ENCODE measurements around the gene PDLIM3. TPM values are rescaled to one million over a fixed set of nuclear protein-coding genes. Genes with fewer than 3 reads are reported as not detected.
A peak's percentile ranks its signal among the peaks of the same experiment; 100 is the strongest.

The PDLIM3 gene
- total RNA-seq, 4 donors from 2014 or later = 1,279 to 2,098 (median 1,627) TPM

DNA sequence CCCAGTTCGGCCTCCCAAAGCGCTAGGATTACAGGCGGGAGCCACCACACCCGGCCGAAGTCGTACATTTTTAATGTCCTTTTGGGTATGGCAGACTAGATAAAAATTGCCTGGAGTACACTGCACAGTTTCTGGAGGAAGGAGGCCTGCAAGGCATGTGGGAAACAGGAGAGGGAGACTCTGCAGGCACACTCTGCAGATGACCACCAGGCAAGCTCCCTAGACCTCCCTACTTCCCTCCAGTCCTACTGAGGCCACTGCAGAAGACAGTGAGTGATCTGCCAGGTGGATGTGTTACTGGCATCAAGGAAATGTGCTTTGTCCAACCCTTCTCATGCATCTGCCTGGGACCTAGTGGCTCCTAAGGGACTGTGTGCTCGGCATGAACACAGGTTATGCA, 11.4 kb downstream of the PDLIM3 start:
- intact Hi-C loops (cut with DNase I) = no loop called here
- H3K9me3 ChIP-seq = peaks cover 0 to 7% (median 0%) of the 10 kb centered on the region in 4 donors
- no peak for DNase-seq (ENCODE audit: extremely low spot score)
- TF ChIP-seq POLR2AphosphoS5 (IDR thresholded peaks at IDR 0.05) (no peak), POLR2A (IDR thresholded peaks at IDR 0.05; ENCODE audit: low read depth) (no peak), EP300 (IDR thresholded peaks at IDR 0.05) (no peak)
- TF ChIP-seq, protein P1, sequence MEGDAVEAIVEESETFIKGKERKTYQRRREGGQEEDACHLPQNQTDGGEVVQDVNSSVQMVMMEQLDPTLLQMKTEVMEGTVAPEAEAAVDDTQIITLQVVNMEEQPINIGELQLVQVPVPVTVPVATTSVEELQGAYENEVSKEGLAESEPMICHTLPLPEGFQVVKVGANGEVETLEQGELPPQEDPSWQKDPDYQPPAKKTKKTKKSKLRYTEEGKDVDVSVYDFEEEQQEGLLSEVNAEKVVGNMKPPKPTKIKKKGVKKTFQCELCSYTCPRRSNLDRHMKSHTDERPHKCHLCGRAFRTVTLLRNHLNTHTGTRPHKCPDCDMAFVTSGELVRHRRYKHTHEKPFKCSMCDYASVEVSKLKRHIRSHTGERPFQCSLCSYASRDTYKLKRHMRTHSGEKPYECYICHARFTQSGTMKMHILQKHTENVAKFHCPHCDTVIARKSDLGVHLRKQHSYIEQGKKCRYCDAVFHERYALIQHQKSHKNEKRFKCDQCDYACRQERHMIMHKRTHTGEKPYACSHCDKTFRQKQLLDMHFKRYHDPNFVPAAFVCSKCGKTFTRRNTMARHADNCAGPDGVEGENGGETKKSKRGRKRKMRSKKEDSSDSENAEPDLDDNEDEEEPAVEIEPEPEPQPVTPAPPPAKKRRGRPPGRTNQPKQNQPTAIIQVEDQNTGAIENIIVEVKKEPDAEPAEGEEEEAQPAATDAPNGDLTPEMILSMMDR (IDR thresholded peaks at IDR 0.05) = no peak
- H3K27ac ChIP-seq (replicated peaks in 1 of 4) = peak overlapping the region; percentile 75 to 100 (median 86)
- WGBS = 67% methylated on average over 4 of the region's 7 CpGs
- peaks cover 14 to 67% (median 53%) of the 10 kb centered on the region in 4 donors for H3K4me1 ChIP-seq
- H3K27me3 ChIP-seq = no peaks in the 10 kb centered on the region
- H3K36me3 ChIP-seq = peaks cover 10 to 43% (median 28%) of the 10 kb centered on the region in 4 donors
- no peak overlapping the region for H3K4me3 ChIP-seq

DNA sequence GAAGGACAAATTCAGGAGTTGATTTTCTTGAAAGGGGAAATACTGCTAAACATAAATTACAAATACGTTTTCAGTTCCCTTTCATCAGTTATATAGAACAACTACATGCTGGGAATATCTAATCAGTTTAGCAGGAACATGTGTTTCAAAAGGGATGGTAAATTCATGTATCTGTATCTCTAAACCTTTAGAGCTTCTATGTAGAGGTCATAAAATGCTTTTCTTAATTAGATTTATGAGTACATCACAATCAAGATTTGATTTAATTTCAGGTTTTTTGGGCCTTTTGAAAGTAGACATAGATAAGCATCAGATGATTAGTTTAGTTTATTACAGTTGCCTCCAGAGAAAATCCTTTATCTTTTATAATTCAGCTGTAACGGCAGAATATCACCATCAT, 12.9 kb downstream of the PDLIM3 start:
- H3K27ac ChIP-seq (replicated peaks in 1 of 4) = peak overlapping the region in 3 of 4 donors; percentile 75 to 100 (median 97)
- no CpG with 5 or more reads among the region's 2 CpGs for WGBS

DNA sequence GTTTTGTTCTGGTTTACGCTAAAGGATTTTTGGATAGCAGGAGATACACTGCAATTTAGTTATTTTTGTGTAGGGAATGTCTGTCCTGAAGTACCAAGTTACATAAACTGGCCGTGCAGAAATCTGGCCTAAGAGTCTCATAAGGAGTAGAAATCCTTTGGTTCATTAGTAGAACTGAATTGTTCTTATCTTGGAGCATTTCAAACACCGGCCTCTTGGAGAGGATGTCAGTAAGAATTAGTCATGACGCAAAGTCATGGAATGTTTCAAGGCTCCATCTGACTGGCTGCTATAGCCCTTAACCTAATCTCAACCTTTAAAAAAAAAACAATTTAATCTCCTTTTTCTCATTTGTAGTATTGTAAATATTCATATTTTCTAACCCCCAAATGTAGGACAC, 15.2 kb downstream of the PDLIM3 start:
- TF ChIP-seq POLR2A (IDR thresholded peaks at IDR 0.05; ENCODE audit: low read depth) (no peak), POLR2AphosphoS5 (IDR thresholded peaks at IDR 0.05) (peak in 1 of 2 donors; percentile 46)
- intact Hi-C loops (cut with DNase I) = no loop called here
- H3K4me1 ChIP-seq = peaks cover 10 to 66% (median 55%) of the 10 kb centered on the region in 4 donors
- H3K27ac ChIP-seq (replicated peaks in 1 of 4) = peak overlapping the region; percentile 48 to 72 (median 62)
- no peaks in the 10 kb centered on the region for H3K9me3 ChIP-seq
- no peak for DNase-seq (ENCODE audit: extremely low spot score)
- 48% methylated on average over 4 of the region's 4 CpGs for WGBS
- H3K27me3 ChIP-seq = no peaks in the 10 kb centered on the region
- H3K36me3 ChIP-seq = peaks cover 10 to 64% (median 47%) of the 10 kb centered on the region in 4 donors
- no peak overlapping the region for H3K4me3 ChIP-seq

More for the DNA sequence above, 12.9 kb downstream of the PDLIM3 start:
- no peak for DNase-seq (ENCODE audit: extremely low spot score)
- peaks cover 10 to 52% (median 35%) of the 10 kb centered on the region in 4 donors for H3K36me3 ChIP-seq
- H3K27me3 ChIP-seq = no peaks in the 10 kb centered on the region
- TF ChIP-seq EP300 (IDR thresholded peaks at IDR 0.05) = no peak
- no peak for TF ChIP-seq POLR2AphosphoS5 (IDR thresholded peaks at IDR 0.05)
- TF ChIP-seq POLR2A (IDR thresholded peaks at IDR 0.05; ENCODE audit: low read depth) = no peak
- TF ChIP-seq, protein P1 (IDR thresholded peaks at IDR 0.05) = no peak
- intact Hi-C loops (cut with DNase I) = no loop called here
- H3K4me1 ChIP-seq = peaks cover 10 to 61% (median 45%) of the 10 kb centered on the region in 4 donors
- peaks cover 0 to 7% (median 0%) of the 10 kb centered on the region in 4 donors for H3K9me3 ChIP-seq
- H3K4me3 ChIP-seq = no peak overlapping the region

DNA sequence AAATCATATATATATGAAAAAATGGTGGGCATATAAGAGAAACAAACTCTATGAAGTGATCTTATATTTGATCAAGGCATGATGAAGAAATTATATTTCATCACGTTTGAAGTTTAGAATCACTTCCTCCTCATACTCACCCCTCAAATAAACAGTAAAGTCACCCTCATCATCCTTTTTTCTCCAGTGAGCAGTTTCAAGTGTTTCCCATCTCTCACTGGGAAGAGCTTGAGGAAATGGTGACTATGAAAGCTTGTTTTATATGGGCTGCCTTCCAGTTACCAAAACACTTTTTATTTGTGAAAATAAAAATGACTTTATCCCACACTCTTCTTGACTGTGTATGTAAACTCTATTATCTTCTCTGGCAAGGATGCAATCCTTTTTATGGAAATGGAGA, 16.8 kb downstream of the PDLIM3 start:
- intact Hi-C loops (cut with DNase I) = no loop called here
- DNase-seq (ENCODE audit: extremely low spot score) = no peak
- Histone ChIP-seq H3K27me3 (no peaks in the 10 kb centered on the region), H3K27ac (replicated peaks in 1 of 4) (peak overlapping the region; percentile 48 to 72 (median 62)), H3K4me3 (no peak overlapping the region), H3K4me1 (peaks cover 12 to 66% (median 53%) of the 10 kb centered on the region in 4 donors), H3K36me3 (peaks cover 0 to 68% (median 45%) of the 10 kb centered on the region in 4 donors), H3K9me3 (no peaks in the 10 kb centered on the region)
- WGBS = 6% methylated on average over 1 of the region's 1 CpG
- TF ChIP-seq, protein P1 (IDR thresholded peaks at IDR 0.05) = no peak
- no peak for TF ChIP-seq POLR2A (IDR thresholded peaks at IDR 0.05; ENCODE audit: low read depth)
- no peak for TF ChIP-seq EP300 (IDR thresholded peaks at IDR 0.05)
- TF ChIP-seq POLR2AphosphoS5 (IDR thresholded peaks at IDR 0.05) = no peak

DNA sequence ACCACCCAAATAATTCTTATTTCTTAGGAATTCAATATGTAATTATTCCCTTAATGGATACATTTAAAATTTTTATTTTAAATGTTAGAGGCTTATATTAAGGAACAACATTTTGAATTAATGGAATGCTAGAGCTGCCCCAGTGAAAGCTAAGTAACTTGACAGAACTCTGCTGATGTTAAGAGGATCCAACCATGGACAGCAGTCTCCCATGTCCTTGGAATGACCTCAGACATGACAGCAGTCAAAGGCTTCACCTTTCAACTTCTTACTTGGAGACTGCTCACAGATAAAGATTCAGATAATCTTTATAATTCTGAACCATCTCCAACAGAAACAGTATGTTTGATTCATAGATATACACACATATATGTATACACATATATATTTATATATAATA, 17.2 kb downstream of the PDLIM3 start:
- Histone ChIP-seq H3K36me3 (peaks cover 0 to 72% (median 46%) of the 10 kb centered on the region in 4 donors), H3K27ac (replicated peaks in 1 of 4) (peak overlapping the region; percentile 48 to 76 (median 62)), H3K27me3 (no peaks in the 10 kb centered on the region), H3K4me1 (peaks cover 15 to 66% (median 55%) of the 10 kb centered on the region in 4 donors), H3K9me3 (no peaks in the 10 kb centered on the region), H3K4me3 (no peak overlapping the region)
- TF ChIP-seq, protein P1 (IDR thresholded peaks at IDR 0.05) = no peak
- TF ChIP-seq POLR2AphosphoS5 (IDR thresholded peaks at IDR 0.05) (no peak), POLR2A (IDR thresholded peaks at IDR 0.05; ENCODE audit: low read depth) (no peak), EP300 (IDR thresholded peaks at IDR 0.05) (no peak)
- intact Hi-C loops (cut with DNase I) = no loop called here
- no peak for DNase-seq (ENCODE audit: extremely low spot score)

Measured in esophagus muscularis mucosa (tissue), 4 donors.